NOMO-1 treated with dmso at 0.1 percent for 144 hours (cell line): ENCODE results near the gene RBFOX1.

Experiments used
- DNase-seq: peaks from one replicate; lab custom pipeline; 2025; ENCODE audit not compliant: unreplicated experiment; lab: John Stamatoyannopoulos, UW

The RBFOX1 gene

DNA sequence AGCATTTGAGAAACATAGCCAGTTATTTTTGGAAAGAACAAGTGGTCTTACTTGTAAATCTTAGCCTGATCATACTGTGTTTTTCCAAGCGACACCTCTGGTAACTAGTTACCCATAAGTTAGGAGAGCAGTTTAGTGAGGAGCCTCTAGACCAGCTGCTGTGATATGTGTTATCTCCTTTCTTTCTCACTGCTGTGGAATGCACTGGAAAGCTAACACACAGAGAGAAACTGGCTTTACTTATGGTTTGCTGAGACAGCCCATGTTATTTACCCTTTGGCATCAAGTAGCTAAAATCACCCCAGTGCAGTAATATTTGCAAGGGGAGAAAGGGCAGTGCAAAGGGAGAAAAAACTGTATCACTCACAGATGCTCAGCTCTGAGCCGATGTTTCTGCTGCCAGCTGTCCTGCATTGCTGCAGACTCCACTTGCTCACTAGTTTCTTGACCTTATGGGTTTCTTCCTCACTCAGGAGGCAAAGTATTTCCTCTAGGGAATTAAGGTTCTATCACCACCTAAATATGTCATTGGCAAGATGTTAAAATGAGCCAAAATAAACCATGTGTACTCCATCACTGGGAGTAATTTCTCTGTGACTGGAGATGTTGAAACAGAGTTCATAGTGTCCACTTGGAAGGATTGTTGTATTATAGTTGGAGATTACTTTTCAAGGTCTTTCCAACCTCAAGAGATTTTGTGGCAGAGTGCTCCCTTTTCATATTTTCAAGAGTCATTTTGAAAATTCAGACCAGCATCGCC, 2.3 kb downstream of the RBFOX1 start:
- no peak for DNase-seq

- no peak for DNase-seq
Observed at GRCh38 chr16:7335991-7336634, 3.5 kb downstream of the RBFOX1 start.

GRCh38 chr16:7336742-7337141, 4.1 kb downstream of the RBFOX1 start:
- no peak for DNase-seq

- no peak for DNase-seq
Observed at GRCh38 chr16:7338826-7339225, 6.2 kb downstream of the RBFOX1 start.

GRCh38 chr16:7339700-7340099, 7.1 kb downstream of the RBFOX1 start:
- DNase-seq, result no peak

GRCh38 chr16:7340938-7341337, 8.3 kb downstream of the RBFOX1 start:
- no peak for DNase-seq

GRCh38 chr16:7342598-7342997, 10.0 kb downstream of the RBFOX1 start:
- no peak for DNase-seq

- DNase-seq, result no peak
Observed at GRCh38 chr16:7343243-7343642, 10.6 kb downstream of the RBFOX1 start.

GRCh38 chr16:7344830-7345780, 12.5 kb downstream of the RBFOX1 start:
- no peak for DNase-seq

DNA sequence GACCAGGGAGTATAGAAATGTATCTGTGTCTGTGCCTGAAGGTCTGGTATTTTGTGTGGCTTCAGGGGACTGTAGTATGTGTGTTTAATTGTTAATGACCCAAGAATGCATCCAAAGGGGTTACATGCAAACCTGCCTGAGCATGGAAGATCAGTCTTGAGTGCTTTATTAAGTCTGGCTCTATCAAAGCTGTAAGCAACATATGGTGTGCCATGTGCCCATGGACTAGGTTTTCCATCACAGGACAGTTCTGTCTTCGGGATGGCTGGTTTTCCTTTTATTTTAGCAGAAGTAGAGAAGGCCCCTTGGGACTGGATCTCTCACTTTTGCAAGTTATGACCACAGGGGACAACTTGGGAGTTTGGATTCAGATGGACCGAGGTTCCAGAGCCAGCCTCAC, 18.2 kb downstream of the RBFOX1 start:
- no peak for DNase-seq

GRCh38 chr16:7351610-7352510, 19.2 kb downstream of the RBFOX1 start:
- DNase-seq, result no peak

DNA sequence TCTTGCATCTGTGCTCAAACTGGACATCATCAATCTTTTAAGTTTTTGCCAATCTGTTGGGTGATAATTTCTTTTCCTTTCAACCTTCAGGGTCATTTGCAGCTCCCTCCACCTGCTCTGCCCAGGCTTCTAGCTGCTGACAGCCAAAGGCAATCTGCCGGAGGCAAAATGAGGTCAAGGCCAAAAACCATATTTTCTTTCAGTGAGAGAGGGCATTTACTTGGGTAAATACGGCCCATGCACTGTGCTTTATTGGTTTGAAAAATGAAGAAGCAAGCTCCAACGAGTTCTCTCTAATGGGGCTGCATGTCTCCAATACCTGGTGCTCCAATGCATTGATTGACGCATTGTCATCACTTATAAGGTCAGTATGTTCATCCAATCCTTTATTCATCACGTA, 23.1 kb downstream of the RBFOX1 start:
- no peak for DNase-seq

- DNase-seq, result no peak
Observed at GRCh38 chr16:7361416-7362129, 28.9 kb downstream of the RBFOX1 start.

DNA sequence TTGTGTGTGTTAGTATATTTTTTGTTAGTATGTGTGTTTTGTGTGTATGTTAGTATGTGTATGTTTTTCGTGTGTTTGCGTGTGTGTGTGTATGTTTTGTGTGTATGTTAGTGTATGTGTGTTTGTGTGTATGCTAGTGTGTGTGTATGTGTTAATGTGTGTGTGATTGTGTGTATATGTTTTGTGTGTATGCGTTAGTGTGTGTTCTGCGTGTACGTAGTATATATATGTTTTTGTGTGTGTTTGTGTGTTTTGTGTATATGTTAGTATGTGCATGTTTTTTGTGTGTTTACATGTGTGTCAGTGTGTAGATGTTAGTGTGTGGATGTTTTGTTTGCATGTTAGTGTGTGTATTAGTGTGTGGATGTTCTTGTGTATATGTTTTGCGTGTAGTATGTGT, 29.6 kb downstream of the RBFOX1 start:
- no peak for DNase-seq

GRCh38 chr16:7363422-7364417, 31.1 kb downstream of the RBFOX1 start:
- DNase-seq, result no peak

DNA sequence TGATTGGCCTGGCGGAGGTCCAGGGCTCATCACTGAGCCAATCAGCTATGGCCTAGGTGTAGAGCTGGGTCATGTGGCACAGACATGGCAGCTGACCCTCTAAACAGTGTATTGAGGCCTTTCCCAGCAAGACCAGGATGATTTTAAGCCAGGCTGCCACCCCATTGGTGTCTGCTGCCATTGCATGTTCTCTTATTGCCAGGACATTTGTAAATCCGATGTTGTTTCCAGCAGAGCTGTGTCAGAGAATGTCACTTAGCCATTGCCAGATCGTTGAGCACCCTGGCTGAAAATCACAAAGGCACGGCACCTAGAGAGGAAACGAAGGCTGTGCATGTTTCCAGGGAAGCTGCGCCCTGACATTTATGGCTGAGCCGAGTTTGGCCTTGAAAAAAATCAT, 33.4 kb downstream of the RBFOX1 start:
- no peak for DNase-seq

GRCh38 chr16:7366993-7367880, 34.6 kb downstream of the RBFOX1 start:
- no peak for DNase-seq

DNA sequence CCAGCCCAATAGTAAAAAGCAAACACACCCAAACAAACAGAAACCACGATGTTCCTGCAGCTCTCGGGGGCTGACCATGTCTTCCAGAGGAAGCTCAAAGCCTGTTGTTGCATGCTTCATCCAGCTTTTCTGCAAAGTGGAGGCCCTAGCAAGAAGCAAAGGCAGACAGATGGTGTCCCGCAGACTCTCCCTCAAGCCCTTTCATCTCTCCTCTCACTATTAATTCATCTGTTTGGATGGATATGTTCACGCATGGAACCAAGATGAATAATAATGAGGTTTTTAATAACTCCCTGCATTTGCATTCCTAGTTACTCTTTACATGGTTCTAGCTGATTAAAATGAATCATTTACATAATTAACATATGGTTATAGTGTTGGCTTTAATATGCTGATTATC, 36.6 kb downstream of the RBFOX1 start:
- DNase-seq, result no peak
